Measurements from ENCODE around the gene EIPR1.

- no peak for TF ChIP-seq CTCF (conservative IDR thresholded peaks at IDR 0.05 in 1 of 2, IDR thresholded peaks at IDR 0.05 in 1 of 2; ENCODE audit: low read depth in 1 of 2, low read length in 2 of 2)
- TF ChIP-seq EZH2 (IDR thresholded peaks at IDR 0.05; ENCODE audit: low read length, missing control alignments), result no peak
Measured at GRCh38 chr2:3264010-3264744, 113.4 kb downstream of the EIPR1 start.
